GM04504 (cell line): Measurements from ENCODE around the gene ALMS1.
"Not testable (repeated sequence)": the region's sequence is repeated elsewhere in the genome, so short reads cannot be mapped to it uniquely, and the experiment has no call there.

ENCODE experiments used
- DNase-seq: peaks from one replicate; pipeline ENCODE4 v3.0.0-alpha.2; 2012; ENCODE audit warnings: low read depth

The ALMS1 gene

DNA sequence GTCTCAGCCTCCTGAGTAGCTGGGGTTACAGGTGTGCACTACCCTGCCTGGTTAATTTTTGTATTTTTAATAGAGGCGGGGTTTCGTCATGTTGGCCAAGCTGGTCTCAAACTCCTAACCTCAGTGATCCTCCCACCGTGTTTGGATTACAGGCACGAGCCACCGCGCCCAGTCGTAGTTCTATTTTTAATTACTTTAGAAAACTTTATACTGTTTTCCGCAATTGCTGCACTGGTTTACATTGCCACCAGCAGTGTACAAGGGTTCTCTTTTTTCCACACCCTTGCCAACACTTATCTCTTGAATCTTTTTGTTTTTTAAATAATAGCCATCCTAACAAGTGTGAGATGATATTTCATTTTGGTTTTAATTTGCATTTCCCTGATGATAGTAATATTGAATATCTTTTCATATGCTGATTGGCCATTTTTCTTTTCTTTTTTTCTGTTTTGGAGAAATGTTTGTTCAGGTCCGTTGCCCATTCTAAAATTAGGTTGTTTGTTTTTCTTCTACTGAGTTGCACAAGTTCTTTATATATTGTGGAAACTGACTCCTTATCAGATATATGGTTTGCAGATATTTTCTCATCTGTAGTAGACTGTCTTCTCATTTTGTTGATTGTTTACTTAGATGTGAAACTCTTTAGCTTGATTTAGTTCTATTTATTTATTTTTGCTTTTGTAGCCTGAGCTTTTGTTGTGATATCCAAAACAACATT, 16.9 kb downstream of the ALMS1 start:
- DNase-seq = no peak

GRCh38 chr2:73403237-73403636, 17.6 kb downstream of the ALMS1 start:
- DNase-seq = no peak

- DNase-seq = no peak
Observed at GRCh38 chr2:73404409-73404808, 18.8 kb downstream of the ALMS1 start.

DNA sequence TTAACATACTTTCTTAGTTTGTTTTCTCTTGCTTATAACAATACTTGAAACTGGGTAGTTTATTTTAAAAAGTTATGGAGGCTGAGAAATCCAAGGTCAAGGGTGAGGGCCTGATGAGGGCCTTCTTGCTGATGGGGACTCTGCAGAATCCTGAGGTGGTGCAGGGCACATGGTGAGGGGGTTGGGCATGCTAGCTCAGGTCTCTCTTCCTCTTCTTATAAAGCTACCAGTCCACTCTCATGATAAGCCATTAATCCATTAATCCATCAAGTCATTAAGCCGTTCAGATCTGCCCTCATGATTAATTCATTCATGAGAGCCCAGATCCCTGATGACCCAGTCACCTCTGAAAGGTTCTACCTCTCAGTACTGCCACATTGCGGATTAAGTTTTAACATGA, 21.4 kb downstream of the ALMS1 start:
- DNase-seq = no peak

- DNase-seq = no peak
Observed at GRCh38 chr2:73408198-73408597, 22.6 kb downstream of the ALMS1 start.

- no peak for DNase-seq
Observed at GRCh38 chr2:73414696-73415095, 29.1 kb downstream of the ALMS1 start.

- no peak for DNase-seq
Observed at GRCh38 chr2:73415906-73416305, 30.3 kb downstream of the ALMS1 start.

GRCh38 chr2:73418343-73418742, 32.7 kb downstream of the ALMS1 start:
- peak; percentile 79 for DNase-seq

DNA sequence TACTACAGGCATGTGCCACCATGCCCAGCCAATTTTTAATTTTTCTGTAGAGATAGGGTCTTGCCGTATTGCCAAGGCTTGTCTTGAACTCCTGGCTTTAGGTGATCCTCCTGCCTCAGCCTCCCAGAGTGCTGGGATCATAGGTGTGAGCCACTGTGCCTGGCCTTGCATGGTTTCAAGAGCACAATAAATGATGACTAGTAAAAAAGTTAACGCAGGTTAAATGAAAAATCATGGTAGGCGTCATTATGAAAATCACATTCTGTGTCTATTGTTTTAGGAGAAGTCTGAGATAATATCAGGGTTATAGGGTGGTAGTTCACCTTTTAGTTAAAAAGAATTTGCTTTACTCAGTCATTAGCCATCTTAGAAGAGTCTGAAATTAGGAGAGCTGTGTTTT, 38.3 kb downstream of the ALMS1 start:
- no peak for DNase-seq

GRCh38 chr2:73426176-73426575, 40.5 kb downstream of the ALMS1 start:
- no peak for DNase-seq

DNA sequence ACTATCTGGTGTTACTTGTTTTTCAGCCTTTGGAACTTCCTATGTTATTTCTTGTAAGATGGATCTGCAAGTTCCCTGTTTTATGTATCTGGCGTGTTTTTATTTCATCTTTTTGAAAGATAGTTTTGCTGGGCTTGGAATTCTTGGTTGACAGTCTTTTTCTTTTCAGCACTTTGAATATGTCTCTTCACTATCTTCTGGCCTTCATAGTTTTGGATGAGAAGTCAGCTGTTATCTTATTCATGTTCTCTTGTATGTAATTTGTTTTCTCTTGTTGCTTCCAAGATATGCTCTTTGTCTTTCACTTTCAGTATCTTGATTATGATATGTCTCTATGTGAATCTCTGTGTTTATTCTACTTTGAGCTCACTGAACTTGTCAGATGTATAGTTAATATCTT, 50.4 kb downstream of the ALMS1 start:
- no peak for DNase-seq

- DNase-seq = no peak
Observed at GRCh38 chr2:73444202-73444601, 58.6 kb downstream of the ALMS1 start.

DNA sequence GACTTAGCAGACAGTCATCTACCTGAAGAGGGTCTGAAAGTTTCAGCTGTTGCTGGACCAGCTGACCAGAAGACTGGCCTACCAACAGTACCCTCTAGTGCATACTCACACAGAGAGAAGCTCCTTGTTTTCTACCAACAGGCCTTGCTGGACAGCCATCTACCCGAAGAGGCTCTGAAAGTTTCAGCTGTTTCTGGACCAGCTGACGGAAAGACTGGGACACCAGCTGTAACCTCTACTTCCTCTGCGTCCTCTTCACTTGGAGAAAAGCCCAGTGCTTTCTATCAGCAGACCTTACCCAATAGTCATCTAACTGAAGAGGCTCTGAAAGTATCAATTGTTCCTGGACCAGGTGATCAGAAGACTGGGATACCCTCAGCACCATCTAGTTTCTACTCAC, 63.2 kb downstream of the ALMS1 start:
- no peak for DNase-seq

- no peak for DNase-seq
Observed at GRCh38 chr2:73449404-73449803, 63.8 kb downstream of the ALMS1 start.

GRCh38 chr2:73451263-73451972, 65.8 kb downstream of the ALMS1 start:
- no peak for DNase-seq

- no peak for DNase-seq
Observed at GRCh38 chr2:73457982-73458381, 72.3 kb downstream of the ALMS1 start.

GRCh38 chr2:73462388-73462787, 76.8 kb downstream of the ALMS1 start:
- DNase-seq = not testable (repeated sequence)

GRCh38 chr2:73468376-73468775, 82.7 kb downstream of the ALMS1 start:
- DNase-seq = no peak

- not testable (repeated sequence) for DNase-seq
Observed at GRCh38 chr2:73483874-73484273, 98.2 kb downstream of the ALMS1 start.

GRCh38 chr2:73487112-73487657, 101.5 kb downstream of the ALMS1 start:
- DNase-seq = no peak

DNA sequence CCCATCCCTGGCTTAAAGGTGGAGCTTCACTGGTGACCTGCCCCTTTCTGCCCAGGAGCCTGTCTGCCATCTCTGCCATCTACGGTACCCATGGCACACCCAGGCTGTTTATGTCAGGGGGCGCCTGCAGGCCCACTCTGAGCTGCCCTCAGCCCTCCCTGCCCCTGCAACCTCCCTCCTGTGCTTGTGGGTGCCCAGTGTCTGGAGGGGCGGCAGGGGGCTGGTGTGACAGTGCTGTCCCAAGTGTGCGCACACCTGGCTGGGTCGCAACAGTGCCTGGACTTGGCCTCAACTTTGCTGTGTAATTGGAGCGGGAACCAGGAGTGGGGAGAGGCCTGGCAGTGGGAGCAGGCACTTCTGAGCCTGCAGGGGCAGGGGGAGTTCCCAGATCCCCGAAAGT, 102.4 kb downstream of the ALMS1 start:
- no peak for DNase-seq

DNA sequence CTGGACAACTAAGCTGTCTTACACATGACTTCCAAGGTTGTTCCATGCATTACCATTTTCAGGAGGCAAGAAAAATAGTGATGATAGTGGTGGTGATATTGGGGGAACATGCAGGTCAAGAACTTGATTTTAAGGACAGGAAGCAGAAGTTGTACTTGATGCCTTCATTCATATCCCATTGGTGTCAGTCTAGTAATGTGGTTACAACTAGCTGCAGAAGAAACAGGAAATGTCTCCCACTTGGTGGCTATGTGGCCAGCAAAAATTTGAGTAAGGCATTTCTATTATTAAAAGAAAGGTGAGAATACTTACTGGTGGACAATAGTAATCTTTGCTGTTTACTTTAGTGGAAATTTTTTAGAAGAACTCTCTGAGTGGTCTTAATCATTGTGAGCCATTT, 103.4 kb downstream of the ALMS1 start:
- DNase-seq = no peak

DNA sequence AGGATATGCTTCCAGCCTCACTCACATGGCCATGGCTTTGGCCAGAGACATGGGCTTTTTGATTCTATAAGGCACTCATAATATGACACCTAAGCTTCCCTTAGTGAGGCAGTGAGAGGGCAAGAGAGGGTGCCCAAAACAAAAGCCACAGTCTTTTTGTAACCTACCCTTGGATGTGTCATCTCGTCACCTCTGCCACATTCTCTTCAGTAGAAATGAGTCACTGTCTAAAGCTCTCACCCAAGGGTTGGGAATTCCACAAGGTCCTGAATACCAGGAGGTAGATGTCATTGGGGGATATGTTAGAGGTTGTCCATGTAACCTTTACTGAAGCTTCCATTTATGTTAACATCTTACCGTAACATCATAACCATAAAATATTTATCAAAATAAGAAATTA, 108.4 kb downstream of the ALMS1 start:
- DNase-seq = no peak
